DND-41 (cell line): ENCODE data around the gene VWA8.

Experiments
- EZH2 ChIP-seq: IDR thresholded peaks from 3 replicates; pipeline ENCODE4 v1.6.1; 2012; ENCODE audit warnings: borderline replicate concordance, low read depth, mild to moderate bottlenecking, moderate library complexity, low read length, inconsistent platforms; ENCODE audit not compliant: severe bottlenecking
- TF ChIP-seq, protein P1 (sequence below): IDR thresholded peaks from 2 replicates; pipeline ENCODE4 v1.5.1; 2012; ENCODE audit warnings: borderline replicate concordance, low read length, moderate library complexity, mild to moderate bottlenecking; ENCODE audit not compliant: poor library complexity, severe bottlenecking; ENCODE audit errors: extremely low read depth

DNA sequence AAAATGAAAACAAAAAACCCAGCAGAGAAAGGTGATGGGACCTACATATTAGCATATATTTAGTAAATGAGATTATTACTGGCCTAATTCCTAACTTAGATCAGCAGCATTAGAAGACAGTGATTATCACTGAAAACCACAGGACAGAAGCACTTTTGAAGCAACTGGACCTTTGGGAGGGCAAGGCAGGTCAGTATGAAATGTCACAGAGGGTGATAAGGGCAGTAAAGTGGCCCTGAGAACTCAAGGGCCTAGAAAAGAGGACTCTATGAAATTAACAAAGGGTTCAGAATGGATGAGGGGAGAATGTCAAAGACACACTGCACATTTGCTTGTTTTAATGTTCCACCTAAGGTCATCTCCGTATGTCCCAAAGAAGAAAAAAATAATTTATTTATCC is 148.7 kb downstream of the VWA8 start:
- TF ChIP-seq, protein P1, sequence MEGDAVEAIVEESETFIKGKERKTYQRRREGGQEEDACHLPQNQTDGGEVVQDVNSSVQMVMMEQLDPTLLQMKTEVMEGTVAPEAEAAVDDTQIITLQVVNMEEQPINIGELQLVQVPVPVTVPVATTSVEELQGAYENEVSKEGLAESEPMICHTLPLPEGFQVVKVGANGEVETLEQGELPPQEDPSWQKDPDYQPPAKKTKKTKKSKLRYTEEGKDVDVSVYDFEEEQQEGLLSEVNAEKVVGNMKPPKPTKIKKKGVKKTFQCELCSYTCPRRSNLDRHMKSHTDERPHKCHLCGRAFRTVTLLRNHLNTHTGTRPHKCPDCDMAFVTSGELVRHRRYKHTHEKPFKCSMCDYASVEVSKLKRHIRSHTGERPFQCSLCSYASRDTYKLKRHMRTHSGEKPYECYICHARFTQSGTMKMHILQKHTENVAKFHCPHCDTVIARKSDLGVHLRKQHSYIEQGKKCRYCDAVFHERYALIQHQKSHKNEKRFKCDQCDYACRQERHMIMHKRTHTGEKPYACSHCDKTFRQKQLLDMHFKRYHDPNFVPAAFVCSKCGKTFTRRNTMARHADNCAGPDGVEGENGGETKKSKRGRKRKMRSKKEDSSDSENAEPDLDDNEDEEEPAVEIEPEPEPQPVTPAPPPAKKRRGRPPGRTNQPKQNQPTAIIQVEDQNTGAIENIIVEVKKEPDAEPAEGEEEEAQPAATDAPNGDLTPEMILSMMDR, result no peak
- no peak for TF ChIP-seq EZH2
